CD4-positive, alpha-beta T cell treated with Interleukin-15 for 1 hour (primary cell): ENCODE data around the gene SLC22A7.
A peak's percentile ranks its signal among the peaks of the same experiment; 100 is the strongest.
"Not testable (repeated sequence)": the region's sequence is repeated elsewhere in the genome, so short reads cannot be mapped to it uniquely, and the experiment has no call there.

ENCODE experiments used
- DNase-seq: peaks from one replicate; pipeline ENCODE4 v3.0.0-alpha.2; 2020

Gene SLC22A7

GRCh38 chr6:43303751-43304331, 5.8 kb downstream of the SLC22A7 start:
- no peak for DNase-seq

- DNase-seq = no peak
Measured at GRCh38 chr6:43304361-43304760, 6.3 kb downstream of the SLC22A7 start.

- no peak for DNase-seq
Measured at GRCh38 chr6:43304882-43305281, 6.8 kb downstream of the SLC22A7 start.

- DNase-seq = no peak
Measured at GRCh38 chr6:43306086-43306485, 8.0 kb downstream of the SLC22A7 start.

GRCh38 chr6:43307451-43308100, 9.5 kb downstream of the SLC22A7 start:
- DNase-seq = no peak

- DNase-seq = peak; percentile 57
Measured at GRCh38 chr6:43308101-43308989, 10.3 kb downstream of the SLC22A7 start, which contains the start of gene CRIP3. TSS of gene CRIP3 (minus strand) at chr6:43308826. CDS start at chr6:43308792, 34 bp downstream.

GRCh38 chr6:43308990-43309477, 11.0 kb downstream of the SLC22A7 start:
- no peak for DNase-seq

GRCh38 chr6:43310134-43310533, 12.1 kb downstream of the SLC22A7 start:
- DNase-seq = no peak

- DNase-seq = no peak
Measured at GRCh38 chr6:43310624-43311023, 12.6 kb downstream of the SLC22A7 start.

- DNase-seq = no peak
Measured at GRCh38 chr6:43311666-43312065, 13.6 kb downstream of the SLC22A7 start.

GRCh38 chr6:43313813-43314212, 15.8 kb downstream of the SLC22A7 start:
- DNase-seq = no peak

- DNase-seq = no peak
Measured at GRCh38 chr6:43318011-43318410, 20.0 kb downstream of the SLC22A7 start.

GRCh38 chr6:43325876-43326275, 27.8 kb downstream of the SLC22A7 start:
- DNase-seq = no peak

- DNase-seq = no peak
Measured at GRCh38 chr6:43328528-43328927, 30.5 kb downstream of the SLC22A7 start.

- no peak for DNase-seq
Measured at GRCh38 chr6:43331470-43331869, 33.4 kb downstream of the SLC22A7 start.

GRCh38 chr6:43331891-43332290, 33.8 kb downstream of the SLC22A7 start:
- DNase-seq = no peak

- DNase-seq = no peak
Measured at GRCh38 chr6:43334466-43335095, 36.5 kb downstream of the SLC22A7 start.

- no peak for DNase-seq
Measured at GRCh38 chr6:43335469-43335868, 37.4 kb downstream of the SLC22A7 start.

GRCh38 chr6:43336382-43336781, 38.3 kb downstream of the SLC22A7 start:
- DNase-seq = no peak

GRCh38 chr6:43338243-43338642, 40.2 kb downstream of the SLC22A7 start:
- no peak for DNase-seq

- DNase-seq = no peak
Measured at GRCh38 chr6:43339168-43339567, 41.1 kb downstream of the SLC22A7 start.

GRCh38 chr6:43346243-43346642, 48.2 kb downstream of the SLC22A7 start:
- not testable (repeated sequence) for DNase-seq

GRCh38 chr6:43347021-43347420, 49.0 kb downstream of the SLC22A7 start:
- DNase-seq = no peak
